ENCODE data around the gene SLC41A1. TPM values are rescaled to one million over a fixed set of nuclear protein-coding genes. Genes with fewer than 3 reads are reported as not detected.
A peak's percentile ranks its signal among the peaks of the same experiment; 100 is the strongest.

Gene SLC41A1
- total RNA-seq, 1 donor from 2014 or later = 35.2 TPM

GRCh38 chr1:205791568-205792180 is 21.3 kb downstream of the SLC41A1 start:
- no peak overlapping the region for H3K27ac Mint-ChIP-seq (ENCODE audit: unreplicated experiment)
- no peak overlapping the region for H3K4me3 Mint-ChIP-seq (ENCODE audit: unreplicated experiment)
- peaks cover 8% of the 10 kb centered on the region for H3K4me1 Mint-ChIP-seq (ENCODE audit: unreplicated experiment)
- H3K36me3 Mint-ChIP-seq (ENCODE audit: low read depth, unreplicated experiment) = peaks cover 10% of the 10 kb centered on the region
- peak; percentile 52 for TF ChIP-seq CTCF (IDR thresholded peaks at IDR 0.05; ENCODE audit: unreplicated experiment)
- no peaks in the 10 kb centered on the region for H3K9me3 Mint-ChIP-seq (ENCODE audit: unreplicated experiment)
- peaks cover 1% of the 10 kb centered on the region for H3K27me3 Mint-ChIP-seq (ENCODE audit: unreplicated experiment)
- DNase-seq (ENCODE audit: low spot score) = peak; percentile 72

- Mint-ChIP-seq H3K4me3 (ENCODE audit: unreplicated experiment) (no peak overlapping the region), H3K9me3 (ENCODE audit: unreplicated experiment) (no peaks in the 10 kb centered on the region)
- no peak for DNase-seq (ENCODE audit: low spot score)
Measured at GRCh38 chr1:205787287-205787916, 25.6 kb downstream of the SLC41A1 start.

GRCh38 chr1:205786601-205787000 is 26.4 kb downstream of the SLC41A1 start:
- TF ChIP-seq CTCF (IDR thresholded peaks at IDR 0.05; ENCODE audit: unreplicated experiment) = no peak
- DNase-seq (ENCODE audit: low spot score) = no peak
- Mint-ChIP-seq H3K9me3 (ENCODE audit: unreplicated experiment) (no peaks in the 10 kb centered on the region), H3K27ac (ENCODE audit: unreplicated experiment) (no peak overlapping the region), H3K4me1 (ENCODE audit: unreplicated experiment) (peaks cover 8% of the 10 kb centered on the region), H3K27me3 (ENCODE audit: unreplicated experiment) (peaks cover 1% of the 10 kb centered on the region), H3K4me3 (ENCODE audit: unreplicated experiment) (no peak overlapping the region), H3K36me3 (ENCODE audit: low read depth, unreplicated experiment) (peaks cover 10% of the 10 kb centered on the region)

More at GRCh38 chr1:205787287-205787916, 25.6 kb downstream of the SLC41A1 start:
- Mint-ChIP-seq H3K4me1 (ENCODE audit: unreplicated experiment) (peaks cover 8% of the 10 kb centered on the region), H3K36me3 (ENCODE audit: low read depth, unreplicated experiment) (peaks cover 10% of the 10 kb centered on the region), H3K27me3 (ENCODE audit: unreplicated experiment) (peaks cover 1% of the 10 kb centered on the region), H3K27ac (ENCODE audit: unreplicated experiment) (no peak overlapping the region)
- no peak for TF ChIP-seq CTCF (IDR thresholded peaks at IDR 0.05; ENCODE audit: unreplicated experiment)

GRCh38 chr1:205785446-205785845 is 27.6 kb downstream of the SLC41A1 start:
- Mint-ChIP-seq H3K27me3 (ENCODE audit: unreplicated experiment) (no peaks in the 10 kb centered on the region), H3K4me3 (ENCODE audit: unreplicated experiment) (no peak overlapping the region), H3K27ac (ENCODE audit: unreplicated experiment) (no peak overlapping the region), H3K4me1 (ENCODE audit: unreplicated experiment) (peaks cover 8% of the 10 kb centered on the region), H3K9me3 (ENCODE audit: unreplicated experiment) (no peaks in the 10 kb centered on the region), H3K36me3 (ENCODE audit: low read depth, unreplicated experiment) (peaks cover 8% of the 10 kb centered on the region)
- no peak for TF ChIP-seq CTCF (IDR thresholded peaks at IDR 0.05; ENCODE audit: unreplicated experiment)
- DNase-seq (ENCODE audit: low spot score) = no peak

- TF ChIP-seq CTCF (IDR thresholded peaks at IDR 0.05; ENCODE audit: unreplicated experiment) = no peak
- Mint-ChIP-seq H3K4me1 (ENCODE audit: unreplicated experiment) (peaks cover 8% of the 10 kb centered on the region), H3K27ac (ENCODE audit: unreplicated experiment) (no peak overlapping the region), H3K9me3 (ENCODE audit: unreplicated experiment) (no peaks in the 10 kb centered on the region), H3K27me3 (ENCODE audit: unreplicated experiment) (no peaks in the 10 kb centered on the region), H3K4me3 (ENCODE audit: unreplicated experiment) (no peak overlapping the region), H3K36me3 (ENCODE audit: low read depth, unreplicated experiment) (no peaks in the 10 kb centered on the region)
- no peak for DNase-seq (ENCODE audit: low spot score)
Measured at GRCh38 chr1:205783904-205784303, 29.1 kb downstream of the SLC41A1 start.
